Kidney epithelial cell (primary cell): ENCODE results near the gene TMEM186. TPM values are rescaled to one million over a fixed set of nuclear protein-coding genes. Genes with fewer than 3 reads are reported as not detected.
"Not testable (repeated sequence)": the region's sequence is repeated elsewhere in the genome, so short reads cannot be mapped to it uniquely, and the experiment has no call there.

ENCODE experiments used
- DNase-seq: peaks from one replicate; pipeline ENCODE4 v3.0.0-alpha.2; 2010; ENCODE audit warnings: low read depth
- H3K27me3 ChIP-seq: 2 replicates; pipeline ENCODE4 v1.6.0; 2011; ENCODE audit warnings: low read length; ENCODE audit not compliant: control insufficient read depth, insufficient read depth
- H3K36me3 ChIP-seq: 2 replicates; pipeline ENCODE4 v1.5.1; 2011; ENCODE audit warnings: low read length; ENCODE audit not compliant: control insufficient read depth, insufficient read depth
- H3K4me3 ChIP-seq: 2 replicates; pipeline ENCODE4 v1.5.1; 2011; ENCODE audit warnings: low read depth, mild to moderate bottlenecking, control low read depth, low read length
- CTCF ChIP-seq: IDR thresholded peaks from 2 replicates; pipeline ENCODE4 v1.5.1; 2011; ENCODE audit warnings: mild to moderate bottlenecking, moderate library complexity, low read length, control low read depth, inconsistent platforms; ENCODE audit not compliant: insufficient read depth, poor library complexity, severe bottlenecking
- total RNA-seq: library from RNA; depleted of rRNA; stranded (reverse); fragments of >200 nt; gene quantifications from 2 replicates; pipeline ENCODE4 v1.2.3, GENCODE V29; 2015

Gene TMEM186
- total RNA-seq, 1 donor from 2014 or later: 10.9 TPM

GRCh38 chr16:8808613-8809353 lies 11.3 kb upstream of the TMEM186 start:
- TF ChIP-seq CTCF: no peak
- H3K4me3 ChIP-seq: no peak overlapping the region
- H3K27me3 ChIP-seq: no peaks in the 10 kb centered on the region
- peaks cover 4% of the 10 kb centered on the region for H3K36me3 ChIP-seq
- no peak for DNase-seq

- no peak for DNase-seq
- Histone ChIP-seq H3K36me3 (peaks cover 3% of the 10 kb centered on the region), H3K27me3 (no peaks in the 10 kb centered on the region), H3K4me3 (no peak overlapping the region)
- TF ChIP-seq CTCF: no peak
Measured at GRCh38 chr16:8808009-8808408, 10.6 kb upstream of the TMEM186 start.

- H3K36me3 ChIP-seq: peaks cover 3% of the 10 kb centered on the region
- TF ChIP-seq CTCF: no peak
- no peak overlapping the region for H3K4me3 ChIP-seq
- H3K27me3 ChIP-seq: no peaks in the 10 kb centered on the region
- no peak for DNase-seq
Measured at GRCh38 chr16:8807189-8807588, 9.8 kb upstream of the TMEM186 start.

GRCh38 chr16:8806272-8806983 lies 9.0 kb upstream of the TMEM186 start:
- H3K27me3 ChIP-seq: no peaks in the 10 kb centered on the region
- peaks cover 1% of the 10 kb centered on the region for H3K36me3 ChIP-seq
- TF ChIP-seq CTCF: no peak
- no peak overlapping the region for H3K4me3 ChIP-seq
- no peak for DNase-seq

- no peak for DNase-seq
- Histone ChIP-seq H3K27me3 (no peaks in the 10 kb centered on the region), H3K36me3 (peaks cover 1% of the 10 kb centered on the region), H3K4me3 (no peak overlapping the region)
- no peak for TF ChIP-seq CTCF
Measured at GRCh38 chr16:8804313-8804712, 6.9 kb upstream of the TMEM186 start.

- H3K36me3 ChIP-seq, DNase-seq: not testable (repeated sequence)
Measured at GRCh38 chr16:8803733-8804132, 6.3 kb upstream of the TMEM186 start.

More at GRCh38 chr16:8803733-8804132, 6.3 kb upstream of the TMEM186 start:
- not testable (repeated sequence) for H3K4me3 ChIP-seq, H3K27me3 ChIP-seq
